ENCODE measurements around the gene BLOC1S5.
"Not testable (repeated sequence)": the region's sequence is repeated elsewhere in the genome, so short reads cannot be mapped to it uniquely, and the experiment has no call there.

Gene BLOC1S5

DNA sequence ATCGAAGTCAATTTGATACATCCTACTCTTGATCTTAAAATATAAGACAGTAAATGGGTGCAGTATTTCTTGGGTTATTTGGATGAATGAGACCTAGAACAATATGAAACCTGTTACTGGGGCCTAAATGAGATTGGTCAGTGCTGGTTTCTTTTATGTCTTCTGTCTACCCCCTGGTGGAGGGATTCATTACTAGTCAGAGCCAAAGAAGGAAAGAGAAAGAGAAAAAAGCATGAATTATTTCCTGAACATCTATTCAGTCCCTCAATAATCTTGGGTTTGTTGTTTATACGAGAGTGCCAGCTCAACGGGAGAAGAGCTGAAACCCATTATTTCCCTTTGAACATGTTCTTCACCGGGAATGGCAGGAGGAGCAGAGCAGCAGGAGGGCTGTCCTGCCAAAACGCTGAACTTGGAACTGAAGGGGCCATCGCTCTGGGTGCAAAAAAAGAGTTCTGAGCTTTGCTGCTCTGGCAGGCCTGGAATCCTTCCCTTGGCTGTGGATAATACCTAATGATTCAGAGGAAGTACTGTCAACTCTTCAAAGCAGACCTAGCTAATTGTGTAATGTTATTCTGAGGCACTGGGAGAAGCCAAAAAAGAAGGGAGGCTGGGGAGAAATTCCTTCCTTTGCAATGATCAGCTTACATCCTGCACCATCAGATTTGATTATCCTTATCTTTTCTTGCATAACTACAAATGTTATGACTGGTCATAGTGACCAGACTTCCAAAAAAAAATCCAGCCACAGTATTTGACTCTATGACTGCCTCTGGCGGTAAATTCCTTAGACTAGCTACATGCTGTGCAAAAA is 72.0 kb downstream of the BLOC1S5 start:
- no peak overlapping the region for H4K8ac ChIP-seq (ENCODE audit: low read length)
- H2BK12ac ChIP-seq (ENCODE audit: low read length in 2 of 2): no peak overlapping the region
- no peaks in the 10 kb centered on the region for H3K9me3 ChIP-seq (ENCODE audit: control insufficient read depth, low read length)
- H2BK120ac ChIP-seq (ENCODE audit: low read depth, low read length): no peak overlapping the region
- H3K4me2 ChIP-seq (ENCODE audit: low read length, poor library complexity, severe bottlenecking): no peak overlapping the region
- no peak overlapping the region for H2AK5ac ChIP-seq (ENCODE audit: low read length, severe bottlenecking)
- H3K4ac ChIP-seq (ENCODE audit: low read depth in 1 of 2, low read length in 2 of 2): no peak overlapping the region
- H3K79me1 ChIP-seq (replicated peaks; ENCODE audit: low read length, poor library complexity, severe bottlenecking): no peaks in the 10 kb centered on the region
- H3K27ac ChIP-seq (ENCODE audit: low read length, poor library complexity, severe bottlenecking): peak overlapping the region; percentile 41
- no peak overlapping the region for H3K23ac ChIP-seq (ENCODE audit: low read length in 2 of 2)
- H3K36me3 ChIP-seq (ENCODE audit: control insufficient read depth in 1 of 2, insufficient read depth in 2 of 2, low read depth in 1 of 2, low read length in 2 of 2): no peaks in the 10 kb centered on the region
- no peak overlapping the region for H2BK5ac ChIP-seq (ENCODE audit: low read depth, low read length, poor library complexity, severe bottlenecking)
- H2BK15ac ChIP-seq (ENCODE audit: low read depth, poor library complexity, severe bottlenecking): no peak overlapping the region
- H3K4me1 ChIP-seq (ENCODE audit: control insufficient read depth, insufficient read depth, low read depth, low read length): peaks cover 7% of the 10 kb centered on the region
- no peak overlapping the region for H3K18ac ChIP-seq (ENCODE audit: low read depth in 1 of 2, low read length in 2 of 2)
- H3K27me3 ChIP-seq (ENCODE audit: control insufficient read depth in 1 of 2, insufficient read depth in 1 of 2, low read length in 2 of 2): no peaks in the 10 kb centered on the region
- H4K91ac ChIP-seq (ENCODE audit: low read length): no peak overlapping the region
- H3K14ac ChIP-seq (ENCODE audit: low read length in 2 of 2): no peak overlapping the region
- H3K4me3 ChIP-seq (ENCODE audit: insufficient read depth in 1 of 2, low read depth in 1 of 2, low read length in 2 of 2): peak overlapping the region in 1 of 2 experiments; percentile 54
- WGBS: 42% methylated on average over 6 of the region's 7 CpGs
- H2AFZ ChIP-seq (ENCODE audit: low read depth, low read length): no peak overlapping the region
- DNase-seq: peak; percentile 63
- H3K9ac ChIP-seq (ENCODE audit: low read length): peak overlapping the region; percentile 56

DNA sequence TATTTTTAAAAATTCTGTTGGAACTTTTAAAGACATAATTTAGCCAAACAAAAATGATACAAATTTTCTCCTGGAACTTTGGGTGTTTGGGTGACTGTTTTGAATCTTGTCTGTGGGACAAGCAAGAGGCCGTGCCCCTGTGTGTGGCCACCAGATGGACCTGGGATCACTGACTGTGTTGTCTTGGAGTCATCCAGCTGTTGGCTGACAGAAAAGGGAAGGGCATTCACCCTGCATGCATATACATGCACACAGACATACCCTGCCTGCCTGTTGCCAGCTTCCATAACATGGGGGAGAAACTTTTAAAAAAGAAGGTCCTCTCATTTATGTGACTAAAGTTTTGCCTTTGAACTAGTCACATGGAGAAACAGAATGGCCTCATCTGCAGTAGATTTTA is 72.7 kb downstream of the BLOC1S5 start:
- Histone ChIP-seq H3K4me3 (ENCODE audit: insufficient read depth in 1 of 2, low read depth in 1 of 2, low read length in 2 of 2) (peak overlapping the region in 1 of 2 experiments; percentile 54), H3K9me3 (ENCODE audit: control insufficient read depth, low read length) (no peaks in the 10 kb centered on the region), H2BK15ac (ENCODE audit: low read depth, poor library complexity, severe bottlenecking) (no peak overlapping the region), H3K14ac (ENCODE audit: low read length in 2 of 2) (no peak overlapping the region), H2AFZ (ENCODE audit: low read depth, low read length) (no peak overlapping the region), H3K23ac (ENCODE audit: low read length in 2 of 2) (no peak overlapping the region), H3K4me1 (ENCODE audit: control insufficient read depth, insufficient read depth, low read depth, low read length) (peaks cover 6% of the 10 kb centered on the region), H2AK5ac (ENCODE audit: low read length, severe bottlenecking) (no peak overlapping the region), H3K9ac (ENCODE audit: low read length) (peak overlapping the region; percentile 56), H3K4me2 (ENCODE audit: low read length, poor library complexity, severe bottlenecking) (no peak overlapping the region), H4K8ac (ENCODE audit: low read length) (peak overlapping the region; percentile 61), H3K27me3 (ENCODE audit: control insufficient read depth in 1 of 2, insufficient read depth in 1 of 2, low read length in 2 of 2) (no peaks in the 10 kb centered on the region), H2BK5ac (ENCODE audit: low read depth, low read length, poor library complexity, severe bottlenecking) (no peak overlapping the region), H2BK120ac (ENCODE audit: low read depth, low read length) (no peak overlapping the region), H3K4ac (ENCODE audit: low read depth in 1 of 2, low read length in 2 of 2) (no peak overlapping the region), H4K91ac (ENCODE audit: low read length) (no peak overlapping the region), H3K79me1 (replicated peaks; ENCODE audit: low read length, poor library complexity, severe bottlenecking) (no peaks in the 10 kb centered on the region), H3K36me3 (ENCODE audit: control insufficient read depth in 1 of 2, insufficient read depth in 2 of 2, low read depth in 1 of 2, low read length in 2 of 2) (no peaks in the 10 kb centered on the region), H3K18ac (ENCODE audit: low read depth in 1 of 2, low read length in 2 of 2) (no peak overlapping the region), H2BK12ac (ENCODE audit: low read length in 2 of 2) (no peak overlapping the region), H3K27ac (ENCODE audit: low read length, poor library complexity, severe bottlenecking) (no peak overlapping the region)
- DNase-seq: no peak
- 80% methylated on average over 1 of the region's 1 CpG for WGBS

DNA sequence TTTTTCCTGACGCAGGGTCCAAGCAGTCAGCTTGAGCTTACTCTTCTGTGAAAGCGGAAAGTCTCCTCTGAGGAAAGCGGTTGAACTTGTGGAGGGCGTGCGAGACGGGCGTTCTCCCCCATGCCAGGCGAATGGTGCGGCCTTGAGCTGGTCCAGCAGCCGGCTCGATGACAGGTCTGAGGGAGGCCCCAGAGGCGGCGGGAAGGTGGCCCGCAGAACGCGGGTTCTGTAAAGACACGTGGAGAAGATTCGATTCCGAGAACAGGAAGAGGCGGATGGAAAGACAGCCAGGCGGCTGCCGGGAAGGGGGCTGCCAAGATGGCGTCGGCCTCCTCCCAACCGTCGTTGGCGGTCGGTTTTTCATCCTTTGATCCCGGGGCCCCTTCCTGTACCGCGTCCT is 78.0 kb downstream of the BLOC1S5 start:
- no peaks in the 10 kb centered on the region for H3K27me3 ChIP-seq (ENCODE audit: control insufficient read depth in 1 of 2, insufficient read depth in 1 of 2, low read length in 2 of 2)
- H3K18ac ChIP-seq (ENCODE audit: low read depth in 1 of 2, low read length in 2 of 2): no peak overlapping the region
- H3K23ac ChIP-seq (ENCODE audit: low read length in 2 of 2): no peak overlapping the region
- no peak overlapping the region for H2AK5ac ChIP-seq (ENCODE audit: low read length, severe bottlenecking)
- no peak overlapping the region for H2BK15ac ChIP-seq (ENCODE audit: low read depth, poor library complexity, severe bottlenecking)
- no peak overlapping the region for H3K4me3 ChIP-seq (ENCODE audit: insufficient read depth in 1 of 2, low read depth in 1 of 2, low read length in 2 of 2)
- H2BK12ac ChIP-seq (ENCODE audit: low read length in 2 of 2): no peak overlapping the region
- peaks cover 1% of the 10 kb centered on the region for H3K4me1 ChIP-seq (ENCODE audit: control insufficient read depth, insufficient read depth, low read depth, low read length)
- no peak overlapping the region for H3K4ac ChIP-seq (ENCODE audit: low read depth in 1 of 2, low read length in 2 of 2)
- H3K79me1 ChIP-seq (replicated peaks; ENCODE audit: low read length, poor library complexity, severe bottlenecking): no peaks in the 10 kb centered on the region
- H3K9ac ChIP-seq (ENCODE audit: low read length): no peak overlapping the region
- H2AFZ ChIP-seq (ENCODE audit: low read depth, low read length): no peak overlapping the region
- H3K4me2 ChIP-seq (ENCODE audit: low read length, poor library complexity, severe bottlenecking): no peak overlapping the region
- no peak overlapping the region for H3K14ac ChIP-seq (ENCODE audit: low read length in 2 of 2)
- H3K27ac ChIP-seq (ENCODE audit: low read length, poor library complexity, severe bottlenecking): no peak overlapping the region
- no peaks in the 10 kb centered on the region for H3K9me3 ChIP-seq (ENCODE audit: control insufficient read depth, low read length)
- H4K91ac ChIP-seq (ENCODE audit: low read length): no peak overlapping the region
- H4K8ac ChIP-seq (ENCODE audit: low read length): no peak overlapping the region
- no peaks in the 10 kb centered on the region for H3K36me3 ChIP-seq (ENCODE audit: control insufficient read depth in 1 of 2, insufficient read depth in 2 of 2, low read depth in 1 of 2, low read length in 2 of 2)
- 96% methylated on average over 31 of the region's 31 CpGs for WGBS
- no peak overlapping the region for H2BK5ac ChIP-seq (ENCODE audit: low read depth, low read length, poor library complexity, severe bottlenecking)
- no peak overlapping the region for H2BK120ac ChIP-seq (ENCODE audit: low read depth, low read length)
- no peak for DNase-seq

GRCh38 chr6:7983967-7984366 is 80.2 kb downstream of the BLOC1S5 start:
- not testable (repeated sequence) for H4K8ac ChIP-seq (ENCODE audit: low read length); H4K91ac ChIP-seq (ENCODE audit: low read length); H3K9me3 ChIP-seq (ENCODE audit: control insufficient read depth, low read length); H2BK15ac ChIP-seq (ENCODE audit: low read depth, poor library complexity, severe bottlenecking); H3K36me3 ChIP-seq (ENCODE audit: control insufficient read depth in 1 of 2, insufficient read depth in 2 of 2, low read depth in 1 of 2, low read length in 2 of 2); H3K79me1 ChIP-seq (replicated peaks; ENCODE audit: low read length, poor library complexity, severe bottlenecking); H3K18ac ChIP-seq (ENCODE audit: low read depth in 1 of 2, low read length in 2 of 2); H3K4me2 ChIP-seq (ENCODE audit: low read length, poor library complexity, severe bottlenecking); H2BK12ac ChIP-seq (ENCODE audit: low read length in 2 of 2); H3K23ac ChIP-seq (ENCODE audit: low read length in 2 of 2); H2BK120ac ChIP-seq (ENCODE audit: low read depth, low read length); H3K27me3 ChIP-seq (ENCODE audit: control insufficient read depth in 1 of 2, insufficient read depth in 1 of 2, low read length in 2 of 2); H3K9ac ChIP-seq (ENCODE audit: low read length); H2AFZ ChIP-seq (ENCODE audit: low read depth, low read length); H3K4me3 ChIP-seq (ENCODE audit: insufficient read depth in 1 of 2, low read depth in 1 of 2, low read length in 2 of 2); H2BK5ac ChIP-seq (ENCODE audit: low read depth, low read length, poor library complexity, severe bottlenecking); H3K27ac ChIP-seq (ENCODE audit: low read length, poor library complexity, severe bottlenecking); H3K4me1 ChIP-seq (ENCODE audit: control insufficient read depth, insufficient read depth, low read depth, low read length); H3K14ac ChIP-seq (ENCODE audit: low read length in 2 of 2); H2AK5ac ChIP-seq (ENCODE audit: low read length, severe bottlenecking); DNase-seq; H3K4ac ChIP-seq (ENCODE audit: low read depth in 1 of 2, low read length in 2 of 2)
- WGBS: 77% methylated on average over 6 of the region's 6 CpGs

Measured in mesenchymal stem cell (in vitro differentiated cells and primary cell).